Stimulated activated CD4-positive, alpha-beta T cell treated with anti-CD3 and anti-CD28 coated beads, Interleukin-4, amount 100 ng/mL, for 4 hours (primary cell): ENCODE data around the gene FOXP1.

Experiments
- DNase-seq, 2 experiments: peaks; one replicate each; pipeline ENCODE4 v3.0.0-alpha.2; 2020

FOXP1 gene

DNA sequence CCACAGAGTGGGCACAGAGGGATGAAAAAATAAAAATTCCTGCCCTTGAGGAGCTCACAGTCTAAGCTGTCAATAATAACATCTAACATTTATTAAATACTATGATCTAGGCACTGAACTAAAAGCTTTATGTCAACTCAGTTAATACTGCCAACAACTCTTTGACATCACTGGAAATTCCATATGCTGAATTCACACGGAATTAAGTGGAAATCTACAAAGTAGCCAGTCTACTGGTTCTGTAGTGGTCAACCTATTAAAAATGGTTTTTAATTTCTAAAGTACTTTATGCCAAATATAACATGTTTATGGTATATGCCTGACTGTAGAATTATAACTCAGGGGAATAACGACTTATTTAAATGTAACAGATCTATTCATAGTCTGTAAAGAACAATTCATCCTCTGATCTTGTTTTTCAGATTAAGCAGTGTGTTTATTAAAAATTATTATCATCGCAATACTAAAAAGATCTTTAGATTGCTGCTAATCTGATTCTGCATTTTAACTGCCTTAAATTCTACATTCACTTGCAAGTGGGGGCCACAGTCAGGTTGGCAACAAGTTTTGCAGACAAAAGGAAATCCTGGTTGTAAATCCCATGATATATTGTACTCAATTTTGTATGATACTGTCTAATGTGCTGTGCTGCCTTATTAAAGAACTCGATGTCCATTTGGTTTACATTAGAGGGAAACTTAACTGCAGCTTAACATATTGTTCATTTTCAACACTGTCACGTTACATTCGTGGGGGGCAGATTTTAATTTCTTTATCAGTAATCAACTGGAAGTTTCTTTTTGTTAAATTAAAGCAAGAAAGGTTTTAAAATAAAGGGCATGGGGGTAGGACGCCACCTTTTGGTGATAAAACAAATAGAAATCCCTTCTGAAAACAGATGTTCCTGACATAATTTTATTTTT is 2.6 kb upstream of the FOXP1 start:
- DNase-seq, result no peak

DNA sequence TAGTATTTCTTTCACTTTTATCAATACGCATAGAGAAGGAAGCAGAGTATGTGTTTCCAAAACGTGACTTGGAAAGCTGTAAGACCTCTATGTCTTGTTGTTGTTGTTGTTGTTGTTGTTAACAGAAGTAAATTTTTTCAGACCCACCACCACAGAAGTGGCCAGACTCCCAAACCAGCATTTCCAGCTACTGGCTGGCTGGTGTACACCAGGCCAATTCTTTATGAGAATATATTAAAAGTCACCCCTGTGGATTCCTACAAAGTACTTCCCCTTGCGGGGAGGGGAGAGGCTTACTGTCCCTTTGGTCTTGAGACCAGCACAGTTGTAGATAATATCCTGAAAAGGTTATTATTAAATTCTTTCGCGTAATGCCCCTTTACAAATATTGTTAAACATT is 1.6 kb upstream of the FOXP1 start:
- no peak for DNase-seq

DNA sequence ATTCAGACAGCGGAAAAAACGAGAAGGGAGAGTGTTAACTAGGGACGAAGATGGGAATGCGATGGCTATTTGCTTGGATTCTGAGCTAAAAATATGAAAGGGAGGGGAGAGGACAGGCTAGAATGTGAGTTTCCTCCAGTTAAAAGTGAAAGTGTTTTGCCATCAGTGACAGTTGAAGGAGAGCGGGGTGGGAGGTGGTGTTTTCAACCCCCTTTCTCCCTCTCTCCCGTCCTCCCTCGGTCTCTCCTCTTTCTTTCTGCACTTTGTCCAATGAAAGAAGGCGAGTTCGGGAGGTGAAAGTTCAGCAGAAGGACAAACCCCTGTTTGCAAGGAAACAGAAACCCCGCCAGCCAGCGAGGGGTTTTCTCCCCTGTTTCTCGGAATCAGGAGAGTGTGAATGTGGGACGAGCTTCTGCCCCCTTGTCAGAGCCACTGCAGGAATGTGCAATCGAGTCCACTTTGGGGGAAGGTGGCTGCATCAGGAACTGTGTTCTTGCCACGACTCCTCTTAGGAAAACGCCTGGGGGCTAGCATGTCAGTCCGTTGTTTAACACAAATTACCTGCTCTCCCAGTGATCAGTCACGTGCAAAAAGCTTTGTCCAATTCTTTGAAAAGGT is 975 bp upstream of the FOXP1 start:
- peak; percentile 57 for DNase-seq

DNA sequence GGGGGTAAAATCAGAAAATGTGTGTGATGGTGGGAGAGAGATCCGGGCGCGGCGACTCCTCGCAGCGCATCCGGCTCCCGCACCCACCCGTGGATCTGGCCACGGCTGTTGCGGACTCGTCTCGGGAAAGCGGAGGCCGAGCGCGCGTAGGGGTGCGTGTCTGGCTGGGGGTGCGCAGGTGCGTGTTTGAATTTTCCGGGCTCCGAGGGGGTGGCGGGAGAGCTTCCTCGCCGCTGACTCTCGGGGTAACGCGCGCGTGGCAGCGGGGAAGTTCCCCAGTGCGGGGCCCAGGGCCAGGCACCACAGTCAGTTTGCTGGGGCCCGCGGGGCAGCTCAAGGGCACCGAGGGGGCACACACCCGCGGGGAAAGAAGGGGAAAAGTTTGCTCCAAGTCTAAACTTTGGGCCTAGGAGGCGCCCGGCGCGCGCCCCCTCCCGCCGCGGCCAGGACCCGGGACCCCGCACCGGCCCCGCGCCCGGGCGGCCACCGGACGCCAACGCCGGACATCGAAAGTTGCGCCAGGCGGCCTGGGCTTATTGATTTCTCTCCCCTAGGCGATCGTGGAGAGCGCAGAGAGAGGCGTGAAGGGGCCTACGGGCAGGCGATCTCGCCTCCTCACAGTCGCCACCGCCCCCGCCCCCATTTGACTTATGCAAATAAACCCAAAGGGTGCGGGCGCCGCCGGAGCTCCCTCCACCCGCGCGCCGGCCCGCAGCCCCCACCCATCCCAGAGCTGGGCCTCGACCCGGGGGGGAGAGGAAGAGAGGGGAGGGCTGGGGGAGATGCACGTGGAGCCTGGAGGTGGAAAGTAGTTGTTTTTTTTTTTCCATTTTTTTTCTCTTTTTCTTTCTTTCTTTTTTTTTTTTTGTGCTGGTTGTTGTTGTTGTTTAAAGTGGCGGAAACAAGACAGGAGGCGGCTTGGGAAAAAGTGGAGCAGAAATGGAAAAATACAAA is 639 bp downstream of the FOXP1 start:
- peak; percentile 78 to 79 for DNase-seq

DNA sequence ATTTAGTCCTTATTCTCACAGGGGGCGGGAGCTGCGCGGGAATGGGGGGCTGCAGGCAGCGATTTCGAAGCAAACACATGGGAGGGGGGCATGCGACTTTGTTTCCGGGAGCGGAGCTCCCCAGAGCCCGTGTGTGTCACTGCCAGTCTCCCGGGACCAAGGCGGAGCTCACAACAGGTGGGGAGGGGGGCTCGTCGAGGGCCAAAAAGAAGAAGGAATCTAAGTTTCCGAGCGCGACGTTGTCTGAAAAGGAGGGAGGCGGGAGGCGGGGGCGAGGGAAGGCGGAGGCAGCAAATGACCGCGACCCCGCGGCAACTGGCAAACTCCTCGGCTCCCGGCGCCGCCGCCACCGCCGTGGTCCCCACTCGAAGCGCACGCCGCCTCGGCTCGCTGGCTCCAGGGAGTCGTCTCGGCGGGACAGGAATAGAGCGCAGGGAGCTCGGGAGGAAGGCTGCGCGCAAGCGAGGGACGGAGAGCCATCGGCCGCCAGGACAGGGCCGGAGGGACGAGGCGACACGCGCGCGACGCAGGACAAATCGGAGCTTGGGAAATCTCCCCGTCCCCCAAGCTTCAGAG is 1.4 kb downstream of the FOXP1 start:
- peak; percentile 50 to 55 for DNase-seq

DNA sequence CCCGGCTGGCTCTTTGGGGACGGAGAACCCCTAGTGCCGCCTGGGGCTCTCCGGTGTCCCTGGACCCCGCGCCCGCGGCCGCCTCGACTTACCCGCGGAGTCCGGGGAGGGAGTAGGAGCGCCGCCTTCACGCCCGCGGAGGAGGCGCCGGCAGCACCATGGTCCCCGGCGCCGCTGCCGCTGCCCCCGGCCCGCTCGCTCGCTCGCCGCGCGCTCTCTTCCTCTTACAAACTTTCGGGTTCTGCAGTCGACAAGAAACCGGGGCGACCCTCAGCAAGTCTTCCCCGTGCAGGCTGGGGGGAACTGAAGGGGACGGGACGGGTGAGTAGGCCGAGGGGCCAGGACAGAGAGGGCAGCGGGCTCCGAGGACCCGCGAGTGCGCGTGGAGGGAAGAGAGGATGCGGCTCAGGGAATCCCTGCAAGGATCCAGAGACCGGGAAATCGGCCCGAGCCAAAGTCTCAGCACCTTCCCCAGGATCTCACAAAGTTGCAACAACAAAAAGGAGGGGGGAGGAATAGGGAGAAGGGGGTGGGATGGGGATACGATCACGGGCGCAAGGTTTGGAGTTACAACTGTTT is 2.0 kb downstream of the FOXP1 start:
- DNase-seq, result peak; percentile 19 to 43

DNA sequence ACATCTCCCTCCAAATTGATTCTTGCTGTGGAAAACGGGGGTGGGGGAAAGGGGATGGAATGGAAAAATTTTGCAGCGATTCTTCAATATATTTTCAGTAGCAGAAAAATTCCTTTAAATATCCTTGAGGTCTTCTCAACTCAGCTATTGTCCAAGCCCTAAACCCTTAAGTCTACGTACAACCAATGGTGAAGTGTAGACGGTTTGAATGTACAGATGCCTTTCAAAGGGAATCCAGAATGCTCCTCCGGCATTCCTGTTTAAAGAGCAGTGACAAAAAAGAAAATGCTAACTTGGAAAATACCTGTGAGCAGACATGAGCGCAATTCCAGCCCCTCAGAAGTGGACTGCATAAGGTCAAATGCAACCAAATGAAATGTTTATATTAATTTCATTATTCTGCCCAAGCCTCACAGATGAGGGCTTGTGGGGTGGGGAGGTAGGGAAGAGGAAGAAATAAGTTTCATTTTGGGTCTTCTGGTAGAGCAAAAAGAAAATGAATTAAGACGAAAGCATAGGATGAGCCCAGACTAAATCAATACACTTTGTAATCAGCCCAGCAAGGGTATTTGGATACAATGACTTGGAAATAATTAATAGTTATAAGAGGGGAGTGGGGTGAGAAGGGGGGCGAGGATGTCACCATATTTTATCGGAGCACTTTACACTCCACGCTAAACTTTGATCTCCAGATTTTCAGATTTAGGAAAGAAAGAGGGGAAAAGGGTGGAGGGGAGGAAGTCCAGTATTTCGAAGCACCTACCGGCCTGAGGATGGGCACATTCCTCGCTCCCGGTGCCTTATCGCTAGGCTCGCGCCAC is 2.7 kb downstream of the FOXP1 start:
- no peak for DNase-seq

DNA sequence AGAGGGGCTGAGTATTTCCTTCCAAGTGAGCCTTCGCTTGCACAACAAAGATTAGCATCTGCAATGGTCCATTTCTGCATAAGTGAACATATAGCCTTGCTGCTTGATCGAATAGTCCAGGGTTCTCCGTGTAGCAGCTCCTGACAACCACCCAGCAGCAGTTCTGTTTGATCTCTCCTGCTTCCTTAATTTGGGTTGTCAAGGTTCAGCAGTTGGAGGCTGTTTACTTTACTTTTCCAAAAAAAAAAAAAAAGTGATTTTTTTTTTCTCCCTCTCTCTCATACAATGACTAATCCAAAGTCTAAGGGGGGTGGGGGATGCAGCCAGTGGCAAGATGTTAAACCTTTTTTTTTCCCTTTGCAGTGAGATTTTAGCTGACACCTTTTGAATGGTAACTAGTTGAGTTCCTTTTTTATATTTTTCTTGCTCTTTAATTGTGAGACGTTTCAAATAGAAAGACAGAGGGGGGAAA is 3.6 kb downstream of the FOXP1 start:
- DNase-seq, result no peak

DNA sequence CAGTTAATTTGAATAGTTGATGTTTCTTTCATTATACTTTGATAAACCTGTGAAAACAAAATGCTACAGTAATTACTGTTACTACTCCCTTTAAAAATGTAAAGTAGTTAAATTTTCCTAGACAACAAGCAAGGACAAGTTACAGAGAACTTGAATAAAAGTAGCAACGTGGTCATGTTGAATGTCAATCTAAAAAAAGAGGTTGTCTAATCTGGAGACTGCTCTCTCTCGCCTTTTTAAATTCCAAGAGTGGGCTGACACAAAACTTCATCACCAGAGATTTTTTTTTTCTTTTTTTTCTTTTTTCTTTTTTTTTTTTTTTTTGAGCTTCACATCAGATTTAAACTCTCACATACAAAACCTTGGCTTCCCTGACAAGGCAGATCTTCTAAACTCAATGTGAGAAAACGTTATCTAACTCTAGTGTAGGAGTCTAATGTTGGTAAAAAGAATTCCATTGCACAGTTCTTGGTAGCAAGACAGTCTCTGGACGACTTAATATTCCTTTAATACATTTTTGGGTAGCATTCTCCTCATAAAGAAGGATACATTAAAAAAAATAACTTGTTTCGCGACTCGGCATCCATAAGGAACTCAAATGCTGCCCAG is 4.1 kb downstream of the FOXP1 start:
- DNase-seq, result no peak

DNA sequence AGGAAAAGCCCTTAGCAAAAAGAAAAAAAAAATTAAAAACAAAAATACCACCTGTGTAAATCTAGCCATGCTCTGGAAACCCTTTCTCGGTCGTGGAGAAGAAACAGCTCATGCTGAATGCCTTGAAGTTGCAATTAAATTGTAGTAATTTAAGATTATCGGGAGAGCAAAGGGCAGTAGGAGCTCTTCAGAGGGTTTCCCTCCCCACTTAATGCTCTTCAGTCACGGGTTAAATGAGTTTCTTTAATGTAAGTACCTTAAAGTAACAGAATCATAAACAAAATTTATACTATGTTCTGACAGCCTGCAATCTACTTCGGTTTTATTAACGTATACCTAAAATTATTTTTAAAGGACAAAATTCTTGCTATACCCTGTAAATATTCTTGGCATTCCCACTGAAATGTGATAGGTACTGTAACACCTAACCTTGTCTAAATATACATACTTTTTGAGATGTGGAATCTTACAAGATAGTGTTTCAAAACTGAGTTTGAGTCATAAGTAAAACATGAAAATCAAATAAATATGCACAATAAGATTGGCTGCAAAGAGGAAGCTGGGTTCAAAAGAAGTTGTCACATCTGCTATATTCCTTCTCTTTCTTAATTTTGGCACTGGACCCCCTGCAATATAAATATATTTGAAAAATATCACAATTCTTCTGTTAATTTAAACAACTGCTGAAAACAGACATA is 5.3 kb downstream of the FOXP1 start:
- DNase-seq, result no peak

DNA sequence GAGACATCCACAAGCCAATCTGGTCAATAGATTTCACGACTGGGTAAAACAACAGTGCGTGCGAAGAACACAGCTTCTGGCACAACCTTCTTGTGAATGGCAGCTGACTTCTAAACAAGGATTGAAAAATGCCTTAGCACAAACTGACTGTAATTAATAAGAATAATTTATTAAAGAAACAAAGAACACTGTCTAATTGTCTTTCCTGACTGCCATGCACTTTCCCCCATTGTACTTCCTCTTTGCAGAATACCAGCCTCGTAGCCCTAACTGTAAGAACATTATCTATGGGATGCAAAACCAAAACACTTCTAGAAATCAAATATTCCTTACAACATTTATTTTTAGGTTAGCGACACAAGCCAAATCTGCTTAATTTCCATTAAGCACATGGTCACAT is 6.5 kb downstream of the FOXP1 start:
- no peak for DNase-seq

DNA sequence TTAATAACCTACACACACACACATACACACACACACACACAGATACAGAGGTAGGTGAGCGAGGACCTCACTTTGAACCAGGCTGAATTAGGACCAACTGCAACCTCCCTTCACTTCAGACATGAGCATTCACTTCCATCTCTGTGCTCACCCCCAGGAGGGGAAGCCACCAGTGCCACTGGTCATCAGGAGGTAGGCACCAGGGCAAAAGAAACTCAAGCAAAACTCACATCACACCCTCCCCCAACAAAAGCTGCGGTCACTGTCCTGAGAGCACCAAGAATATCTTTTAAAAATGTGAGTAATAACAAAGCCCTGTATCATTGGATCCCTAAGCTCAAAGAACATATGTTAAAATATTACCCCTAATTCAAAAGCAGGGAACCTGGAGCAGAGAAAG is 8.1 kb downstream of the FOXP1 start:
- DNase-seq, result no peak

DNA sequence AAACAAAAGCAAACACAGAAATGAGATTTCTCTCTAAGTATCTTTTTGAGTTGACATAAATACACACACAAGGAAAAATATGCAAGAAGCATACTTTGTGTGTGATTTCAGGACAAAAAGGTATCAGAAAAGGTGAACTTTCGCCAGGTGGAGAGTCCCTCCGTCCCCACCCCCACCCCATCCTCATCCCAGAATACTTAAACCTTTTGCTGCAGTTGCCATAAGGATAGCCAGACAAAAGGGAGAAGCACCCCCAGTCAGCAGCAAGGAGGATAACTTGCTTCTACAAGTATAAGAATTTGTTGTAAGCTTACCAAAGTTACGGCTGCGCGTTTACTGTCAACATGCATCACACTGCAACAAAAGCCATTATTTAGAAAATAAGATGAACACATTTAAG is 10.3 kb downstream of the FOXP1 start:
- DNase-seq, result no peak

DNA sequence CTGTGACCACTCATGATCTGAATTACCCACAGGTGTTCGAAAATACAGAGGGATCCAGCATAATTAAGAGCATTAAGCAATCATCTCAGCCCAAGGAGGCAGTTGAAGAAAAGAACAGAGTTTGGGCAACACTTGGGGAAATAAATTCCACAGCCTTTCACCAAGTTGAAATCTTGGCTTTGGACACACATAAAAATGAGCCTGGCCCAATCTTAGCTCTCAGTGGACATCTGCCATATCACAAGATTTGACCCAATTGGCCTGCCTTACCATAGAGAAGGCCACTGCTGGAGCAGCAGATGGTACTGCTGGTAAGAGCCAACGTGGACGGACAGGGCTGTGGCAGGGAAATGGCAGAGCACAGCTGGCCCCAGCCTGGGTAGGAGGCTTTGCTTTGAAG is 13.0 kb downstream of the FOXP1 start:
- DNase-seq, result no peak

DNA sequence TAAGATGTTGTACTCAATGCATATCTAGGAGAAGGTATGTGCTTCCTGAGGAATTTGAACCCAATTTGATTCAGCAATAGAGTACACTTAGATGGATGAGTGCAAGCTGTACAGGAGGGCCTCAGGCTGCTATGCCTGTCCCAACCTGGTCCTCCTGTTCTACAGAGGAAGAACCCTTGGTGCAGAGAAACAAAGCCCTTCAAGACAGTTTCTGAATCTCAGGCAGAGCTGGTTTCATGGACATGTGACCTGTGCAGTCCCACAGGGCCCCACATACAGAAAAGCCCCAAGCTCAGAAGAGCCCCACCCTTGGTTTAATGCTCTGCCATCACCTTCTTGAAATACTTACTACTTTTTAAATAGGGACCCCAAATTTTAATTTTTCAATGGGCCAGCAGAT is 15.3 kb downstream of the FOXP1 start:
- no peak for DNase-seq

DNA sequence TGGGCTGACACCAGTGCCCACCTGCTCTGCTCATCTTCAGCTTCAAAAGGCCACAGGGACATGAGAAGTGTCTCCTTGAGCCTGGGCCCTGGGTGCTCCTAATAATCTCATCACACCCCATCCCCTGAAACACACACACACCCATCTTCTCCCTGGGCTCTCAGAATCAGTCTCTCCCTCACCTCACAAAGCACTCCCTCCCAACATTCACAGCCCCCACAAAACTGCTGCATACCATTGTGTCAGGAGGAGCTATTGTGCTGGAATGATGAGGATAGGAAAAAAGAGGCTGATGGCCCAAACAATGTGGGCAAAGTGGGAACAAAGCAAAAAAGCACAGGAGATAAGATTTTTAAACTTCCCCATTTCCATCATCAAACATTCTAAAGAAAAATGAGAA is 16.8 kb downstream of the FOXP1 start:
- no peak for DNase-seq

DNA sequence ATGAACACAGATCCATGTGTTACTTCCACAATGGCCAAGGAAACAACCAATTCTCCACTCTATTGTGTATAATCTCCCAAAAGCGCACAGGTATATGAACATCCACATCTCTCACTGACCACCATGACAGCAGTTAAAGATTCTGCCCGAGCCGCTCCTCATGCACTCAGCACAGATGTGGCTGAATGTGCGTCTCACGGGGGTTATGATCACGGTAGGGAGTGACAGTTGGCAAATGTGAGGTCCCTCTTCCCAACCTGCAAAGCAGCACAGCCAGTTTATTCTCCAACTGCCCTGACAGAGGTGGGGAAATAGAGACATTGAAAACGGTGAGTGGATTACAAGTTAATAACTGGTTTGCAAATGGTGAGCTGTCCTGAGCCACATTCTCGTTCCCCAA is 17.6 kb downstream of the FOXP1 start:
- no peak for DNase-seq

DNA sequence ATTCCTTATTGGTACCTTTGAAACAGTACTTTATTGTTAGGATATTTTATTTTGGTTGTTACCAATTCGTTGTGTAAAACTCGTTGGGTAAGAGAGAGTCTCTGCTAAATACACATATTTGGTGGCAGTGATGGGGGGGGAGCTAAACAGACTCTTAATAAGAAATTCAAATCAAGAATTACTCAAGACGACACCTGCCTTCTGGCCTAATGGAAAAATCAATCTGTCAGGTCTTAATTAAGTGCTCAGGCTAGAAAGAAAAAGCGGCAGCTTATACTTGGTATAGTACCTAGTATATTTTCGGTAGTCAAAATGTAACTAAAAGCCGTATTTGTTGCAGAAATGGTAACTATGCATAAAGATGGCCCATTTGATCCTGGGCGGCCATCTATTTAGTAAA is 18.2 kb downstream of the FOXP1 start:
- no peak for DNase-seq

DNA sequence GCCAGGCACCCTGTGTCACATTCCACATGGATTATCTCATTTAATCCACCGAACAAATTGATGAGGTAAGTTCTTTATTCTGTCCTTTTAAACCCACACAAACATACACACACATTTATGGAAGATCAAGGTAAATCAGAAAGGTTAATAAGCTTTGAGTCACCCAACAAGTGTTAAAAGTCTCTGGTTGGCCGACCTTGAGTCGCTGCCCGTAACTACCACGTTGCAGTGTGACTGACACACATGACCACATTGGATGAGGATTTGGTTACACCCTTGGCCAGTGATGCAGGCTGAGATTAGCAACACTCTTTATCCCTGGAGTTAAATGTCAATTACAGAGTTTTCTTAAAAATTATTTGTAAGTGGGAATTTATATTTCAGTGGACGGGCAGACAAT is 19.2 kb downstream of the FOXP1 start:
- DNase-seq, result no peak

DNA sequence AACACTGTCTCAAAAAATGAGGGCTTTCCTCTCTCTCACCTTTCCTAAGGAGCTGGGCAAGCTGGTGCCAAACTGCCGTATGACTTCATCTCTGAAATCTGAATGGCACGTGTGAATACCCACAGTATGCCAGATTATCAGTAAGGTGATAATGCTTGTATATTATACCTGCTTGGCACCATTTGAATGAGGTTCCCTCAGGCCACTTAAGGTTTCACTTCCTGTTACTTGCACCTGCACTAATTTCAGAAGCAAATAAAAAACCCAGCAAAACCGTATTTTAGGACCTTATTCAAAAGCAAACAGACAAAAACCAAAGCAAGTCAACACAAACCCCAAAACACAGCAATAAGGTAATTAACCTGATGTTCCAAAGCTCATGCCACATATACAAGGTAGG is 19.7 kb downstream of the FOXP1 start:
- DNase-seq, result no peak

DNA sequence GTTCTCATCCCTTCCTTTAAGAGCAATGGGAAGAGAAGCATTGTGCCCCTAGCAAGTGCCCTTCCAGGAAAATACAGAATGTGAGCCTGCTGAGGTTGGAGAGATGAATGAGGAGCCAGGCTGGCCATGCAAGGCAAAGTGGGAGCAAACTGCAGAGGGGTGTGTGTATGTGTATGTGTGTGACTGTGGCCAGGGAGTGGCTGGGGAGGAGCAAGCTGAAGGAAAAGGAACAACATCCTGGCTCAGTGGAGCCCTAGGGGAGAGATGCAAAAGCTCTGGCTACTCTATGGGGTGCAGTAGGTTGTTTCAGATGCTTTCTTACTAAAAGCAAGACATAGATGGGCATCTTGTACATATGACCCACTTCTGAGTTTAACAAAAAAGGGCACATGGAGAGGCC is 20.6 kb downstream of the FOXP1 start:
- DNase-seq, result no peak
